Psoas muscle (tissue), 8 donors: Measurements from ENCODE around the gene RPL36A. TPM values are rescaled to one million over a fixed set of nuclear protein-coding genes. Genes with fewer than 3 reads are reported as not detected.

ENCODE experiments used
- ATAC-seq, 4 donors: fragments of 200-7000 bp; cut with Tn5 transposase; one replicate each; pipeline ENCODE4 v1.9.1; 2020; ENCODE audit warnings: moderate library complexity in 3 of 4, mild to moderate bottlenecking in 2 of 4
- DNase-seq, 2 donors: peaks; one replicate each; pipeline ENCODE4 v3.0.0-alpha.2; 2020
- H3K27ac ChIP-seq: fragments of 200-600 bp; one replicate; pipeline ENCODE4 v1.8.0; 2022
- H3K27me3 ChIP-seq, 3 donors: fragments of 200-600 bp in 1 of 3; one replicate each; pipeline versions ENCODE4 v1.6.1 to v1.8.0; 2013 to 2022; ENCODE audit warnings: low read length in 2 of 3, mild to moderate bottlenecking in 2 of 3, moderate library complexity in 1 of 3; ENCODE audit not compliant: insufficient read depth in 3 of 3
- H3K36me3 ChIP-seq, 2 donors: fragments of 200-600 bp in 1 of 2; one replicate each; pipeline versions ENCODE4 v1.6.1 to v1.8.0; 2013 to 2022; ENCODE audit warnings: low read depth in 1 of 2, mild to moderate bottlenecking in 1 of 2, moderate library complexity in 1 of 2; ENCODE audit not compliant: insufficient read depth in 1 of 2
- H3K4me1 ChIP-seq: fragments of 200-600 bp; one replicate; pipeline ENCODE4 v1.8.0; 2022
- H3K4me3 ChIP-seq: fragments of 200-600 bp; one replicate; pipeline ENCODE4 v1.8.0; 2022; ENCODE audit warnings: mild to moderate bottlenecking
- H3K9me3 ChIP-seq: fragments of 200-600 bp; one replicate; pipeline ENCODE4 v1.8.0; 2022
- WGBS, 3 donors: extraction: QIAGEN DNeasy Blood & Tissue Kit; methylation state at CpG; one replicate each; pipeline versions ENCODE4 v1.1.6 to v1.1.7; 2013; 5-methylcytosine and 5-hydroxymethylcytosine counted together
- intact Hi-C, 2 donors: fragments of 100-400 bp; cut with DNase I; formaldehyde crosslinking; loops; one replicate each; pipeline versions ENCODE4 v1.11.0 to v1.14.2; 2022
- polyA plus RNA-seq, 3 donors: library from polyadenylated mRNA; stranded (reverse); fragments of 200-250 nt; gene quantifications; one replicate each; pipeline ENCODE4 v1.2.3, GENCODE V29; 2013
- total RNA-seq, 4 donors: library from RNA; stranded (reverse); fragmentation: NEBNext Ultra II Directional in 2 of 4; extraction: Animal tissue kit (Norgen Biotek cat#: 25700) in 2 of 4; gene quantifications; one replicate each; pipeline versions ENCODE4 v1.2.1 to v1.2.4, GENCODE V29; 2021 to 2023
- TF ChIP-seq, protein P1 (sequence below): fragments of 200-600 bp; IDR thresholded peaks from one replicate; pipeline ENCODE4 v1.8.0; 2022; ENCODE audit warnings: antibody characterized with exemption
- donor health status: healthy with polysubstance abuse.
- donor health status: DM: no; HTN: no; CAD: no; lungs with moderate emphysema.
- donor health status: Bipolar disorder and iron deficiency.
- donor health status: healthy.
- donor health status: DM: yes; HTN: yes; CAD: no.
- donor health status: DM: no; HTN: no; CAD: no.
- donor health status: DM: no; HTN: no; CAD: no.
- donor health status: DM: yes; HTN: yes; CAD: no.

RPL36A gene
- total and polyA plus RNA-seq, 7 donors: 102 to 1,450 (median 181) TPM

- H3K27ac ChIP-seq: no peak overlapping the region
- H3K9me3 ChIP-seq: peaks cover 5% of the 10 kb centered on the region
- no peaks in the 10 kb centered on the region for H3K4me1 ChIP-seq
- peaks cover 0 to 12% of the 10 kb centered on the region in 2 donors for H3K36me3 ChIP-seq
- TF ChIP-seq, protein P1, sequence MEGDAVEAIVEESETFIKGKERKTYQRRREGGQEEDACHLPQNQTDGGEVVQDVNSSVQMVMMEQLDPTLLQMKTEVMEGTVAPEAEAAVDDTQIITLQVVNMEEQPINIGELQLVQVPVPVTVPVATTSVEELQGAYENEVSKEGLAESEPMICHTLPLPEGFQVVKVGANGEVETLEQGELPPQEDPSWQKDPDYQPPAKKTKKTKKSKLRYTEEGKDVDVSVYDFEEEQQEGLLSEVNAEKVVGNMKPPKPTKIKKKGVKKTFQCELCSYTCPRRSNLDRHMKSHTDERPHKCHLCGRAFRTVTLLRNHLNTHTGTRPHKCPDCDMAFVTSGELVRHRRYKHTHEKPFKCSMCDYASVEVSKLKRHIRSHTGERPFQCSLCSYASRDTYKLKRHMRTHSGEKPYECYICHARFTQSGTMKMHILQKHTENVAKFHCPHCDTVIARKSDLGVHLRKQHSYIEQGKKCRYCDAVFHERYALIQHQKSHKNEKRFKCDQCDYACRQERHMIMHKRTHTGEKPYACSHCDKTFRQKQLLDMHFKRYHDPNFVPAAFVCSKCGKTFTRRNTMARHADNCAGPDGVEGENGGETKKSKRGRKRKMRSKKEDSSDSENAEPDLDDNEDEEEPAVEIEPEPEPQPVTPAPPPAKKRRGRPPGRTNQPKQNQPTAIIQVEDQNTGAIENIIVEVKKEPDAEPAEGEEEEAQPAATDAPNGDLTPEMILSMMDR: no peak
- intact Hi-C loops: no loop called here
- 77 to 94% (median 90%) methylated on average over 2 of the region's 2 CpGs for WGBS, 3 donors
- no peaks in the 10 kb centered on the region for H3K27me3 ChIP-seq
- no peak overlapping the region for H3K4me3 ChIP-seq
- ATAC-seq (no peak), DNase-seq (no peak)
These were observed 39.8 kb downstream of the RPL36A start for GRCh38 chrX:101430457-101431078.

DNA sequence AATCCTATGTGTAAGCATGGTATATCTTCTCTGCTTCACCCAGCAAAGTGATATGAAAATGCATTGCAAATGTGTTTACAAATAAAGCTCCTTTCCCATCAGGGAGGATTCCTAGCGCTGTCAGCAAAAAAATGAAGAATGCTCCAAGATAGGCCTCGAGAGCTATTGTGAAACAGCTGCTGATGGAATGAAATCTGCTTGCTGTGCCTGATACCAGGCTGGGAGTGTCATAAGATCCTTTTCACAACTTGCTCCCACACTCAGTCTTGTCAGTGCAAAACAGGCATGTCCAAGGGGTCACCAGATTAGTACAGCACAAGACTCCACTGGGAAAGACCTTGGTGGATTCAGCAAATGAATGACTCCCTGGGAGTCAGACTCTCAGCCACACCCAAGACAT lies 51.3 kb downstream of the RPL36A start:
- TF ChIP-seq, protein P1: no peak
- no peak for DNase-seq
- no peaks in the 10 kb centered on the region for H3K4me1 ChIP-seq
- H3K27me3 ChIP-seq: no peaks in the 10 kb centered on the region
- H3K4me3 ChIP-seq: no peak overlapping the region
- no peak for ATAC-seq
- intact Hi-C loops: no loop called here
- H3K27ac ChIP-seq: no peak overlapping the region
- peaks cover 0 to 25% of the 10 kb centered on the region in 2 donors for H3K36me3 ChIP-seq
- WGBS, 3 donors: 70 to 93% (median 87%) methylated on average over 2 of the region's 2 CpGs
- no peaks in the 10 kb centered on the region for H3K9me3 ChIP-seq

Other genes starting within 250 kb of the RPL36A start
- gene DRP2, start 171.2 kb upstream of the RPL36A start, total RNA-seq: under 1 TPM; 0.02 to 0.06 (median 0.03) TPM
- under 1 TPM; 0.07 to 0.09 (median 0.08) TPM for gene DRP2, start 171.2 kb upstream of the RPL36A start, polyA plus RNA-seq
- gene TAF7L, start 99.7 kb upstream of the RPL36A start, total RNA-seq: not detected
- under 1 TPM in 1 of 3 donors, not detected in 2; 0.04 TPM for gene TAF7L, start 99.7 kb upstream of the RPL36A start, polyA plus RNA-seq
- gene TIMM8A, start 42.3 kb upstream of the RPL36A start, total RNA-seq: 10 to 100 TPM; 11.7 to 23.2 (median 13.5) TPM
- gene TIMM8A, start 42.3 kb upstream of the RPL36A start, polyA plus RNA-seq: 10 to 100 TPM; 11.0 to 35.3 (median 13.8) TPM
- 1 to 10 TPM in 3 of 4 donors, under 1 TPM in 1; 0.81 to 2.0 (median 1.3) TPM for gene BTK, start 4.8 kb upstream of the RPL36A start, total RNA-seq
- under 1 TPM; 0.27 to 0.47 (median 0.37) TPM for gene BTK, start 4.8 kb upstream of the RPL36A start, polyA plus RNA-seq
- gene GLA, start 16.9 kb downstream of the RPL36A start, total RNA-seq: 10 to 100 TPM in 3 of 4 donors, 1 to 10 TPM in 1; 5.4 to 15.7 (median 11.3) TPM
- gene GLA, start 16.9 kb downstream of the RPL36A start, polyA plus RNA-seq: 10 to 100 TPM; 14.4 to 48.5 (median 24.7) TPM
- 100 to 1,000 TPM in 1 of 4 donors, 10 to 100 TPM in 3; 43.7 to 101 (median 67.4) TPM for gene HNRNPH2, start 17.2 kb downstream of the RPL36A start, total RNA-seq
- 10 to 100 TPM; 49.1 to 83.3 (median 52.1) TPM for gene HNRNPH2, start 17.2 kb downstream of the RPL36A start, polyA plus RNA-seq
- 10 to 100 TPM in 1 of 4 donors, 1 to 10 TPM in 3; 4.4 to 11.6 (median 5.6) TPM for gene ARMCX4, start 94.4 kb downstream of the RPL36A start, total RNA-seq
- 1 to 10 TPM; 3.1 to 4.4 (median 4.2) TPM for gene ARMCX4, start 94.4 kb downstream of the RPL36A start, polyA plus RNA-seq
- 10 to 100 TPM; 18.0 to 46.9 (median 21.1) TPM for gene ARMCX1, start 159.5 kb downstream of the RPL36A start, total RNA-seq
- gene ARMCX1, start 159.5 kb downstream of the RPL36A start, polyA plus RNA-seq: 10 to 100 TPM in 2 of 3 donors, 1 to 10 TPM in 1; 8.7 to 18.7 (median 15.6) TPM
- 10 to 100 TPM; 10.5 to 32.1 (median 20.8) TPM for gene ARMCX6, start 227.0 kb downstream of the RPL36A start, total RNA-seq
- 10 to 100 TPM; 10.1 to 35.6 (median 16.7) TPM for gene ARMCX6, start 227.0 kb downstream of the RPL36A start, polyA plus RNA-seq
- gene ARMCX3, start 232.1 kb downstream of the RPL36A start, total RNA-seq: 10 to 100 TPM; 32.2 to 72.6 (median 54.3) TPM
- 10 to 100 TPM; 26.7 to 48.0 (median 44.6) TPM for gene ARMCX3, start 232.1 kb downstream of the RPL36A start, polyA plus RNA-seq